ENCODE measurements around the gene ARRDC2.
A peak's percentile ranks its signal among the peaks of the same experiment; 100 is the strongest.
"Not testable (repeated sequence)": the region's sequence is repeated elsewhere in the genome, so short reads cannot be mapped to it uniquely, and the experiment has no call there.

Gene ARRDC2

DNA sequence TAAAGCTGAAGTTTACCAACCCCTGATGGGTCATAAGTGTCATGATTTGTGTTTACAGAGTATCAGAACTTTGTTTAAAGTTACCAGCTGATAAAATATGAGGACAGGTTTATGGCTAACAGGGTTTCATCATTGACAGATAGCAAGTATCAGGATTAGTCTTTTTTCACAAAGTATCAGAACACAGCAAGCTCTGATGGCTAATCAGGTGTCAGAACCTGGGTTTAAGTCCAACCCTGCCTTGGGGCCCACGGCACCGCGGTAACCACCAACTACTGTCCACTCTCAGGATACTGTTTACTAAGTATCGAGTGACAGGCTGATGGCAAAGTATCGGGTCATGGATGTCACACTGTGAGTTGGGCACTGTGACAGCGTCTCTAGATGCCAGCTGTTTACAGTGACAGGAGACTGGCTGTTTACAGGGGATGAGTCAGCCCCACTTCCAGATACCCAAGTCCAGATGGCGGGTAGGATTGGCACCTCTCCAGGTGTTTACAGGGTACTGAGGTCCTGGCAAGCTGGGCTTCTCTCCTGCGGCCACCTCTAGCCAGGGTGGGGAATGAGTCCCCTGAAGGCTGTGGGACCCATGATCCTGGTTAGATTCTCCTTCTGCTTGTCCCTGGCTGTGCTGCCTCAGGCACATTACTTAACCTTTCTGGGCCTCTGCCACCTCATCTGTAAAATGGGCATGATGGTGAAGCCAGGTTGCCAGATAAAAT, 21.8 kb downstream of the ARRDC2 start:
- Histone ChIP-seq H3K36me3 (ENCODE audit: control insufficient read depth, insufficient read depth, low read length) (no peaks in the 10 kb centered on the region), H3K4me3 (ENCODE audit: low read depth, low read length) (peak overlapping the region; percentile 39), H3K9ac (no peak overlapping the region), H3K79me2 (no peaks in the 10 kb centered on the region), H3K9me3 (ENCODE audit: control insufficient read depth, low read length) (no peaks in the 10 kb centered on the region), H3K4me1 (peaks cover 22% of the 10 kb centered on the region), H2AFZ (peak overlapping the region; percentile 65), H3K4me2 (ENCODE audit: low read length) (peak overlapping the region; percentile 53), H3K27me3 (ENCODE audit: control insufficient read depth, insufficient read depth, low read length) (no peaks in the 10 kb centered on the region), H3K27ac (peak overlapping the region; percentile 87)
- TF ChIP-seq, protein P1, sequence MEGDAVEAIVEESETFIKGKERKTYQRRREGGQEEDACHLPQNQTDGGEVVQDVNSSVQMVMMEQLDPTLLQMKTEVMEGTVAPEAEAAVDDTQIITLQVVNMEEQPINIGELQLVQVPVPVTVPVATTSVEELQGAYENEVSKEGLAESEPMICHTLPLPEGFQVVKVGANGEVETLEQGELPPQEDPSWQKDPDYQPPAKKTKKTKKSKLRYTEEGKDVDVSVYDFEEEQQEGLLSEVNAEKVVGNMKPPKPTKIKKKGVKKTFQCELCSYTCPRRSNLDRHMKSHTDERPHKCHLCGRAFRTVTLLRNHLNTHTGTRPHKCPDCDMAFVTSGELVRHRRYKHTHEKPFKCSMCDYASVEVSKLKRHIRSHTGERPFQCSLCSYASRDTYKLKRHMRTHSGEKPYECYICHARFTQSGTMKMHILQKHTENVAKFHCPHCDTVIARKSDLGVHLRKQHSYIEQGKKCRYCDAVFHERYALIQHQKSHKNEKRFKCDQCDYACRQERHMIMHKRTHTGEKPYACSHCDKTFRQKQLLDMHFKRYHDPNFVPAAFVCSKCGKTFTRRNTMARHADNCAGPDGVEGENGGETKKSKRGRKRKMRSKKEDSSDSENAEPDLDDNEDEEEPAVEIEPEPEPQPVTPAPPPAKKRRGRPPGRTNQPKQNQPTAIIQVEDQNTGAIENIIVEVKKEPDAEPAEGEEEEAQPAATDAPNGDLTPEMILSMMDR (IDR thresholded peaks at IDR 0.05), result no peak

DNA sequence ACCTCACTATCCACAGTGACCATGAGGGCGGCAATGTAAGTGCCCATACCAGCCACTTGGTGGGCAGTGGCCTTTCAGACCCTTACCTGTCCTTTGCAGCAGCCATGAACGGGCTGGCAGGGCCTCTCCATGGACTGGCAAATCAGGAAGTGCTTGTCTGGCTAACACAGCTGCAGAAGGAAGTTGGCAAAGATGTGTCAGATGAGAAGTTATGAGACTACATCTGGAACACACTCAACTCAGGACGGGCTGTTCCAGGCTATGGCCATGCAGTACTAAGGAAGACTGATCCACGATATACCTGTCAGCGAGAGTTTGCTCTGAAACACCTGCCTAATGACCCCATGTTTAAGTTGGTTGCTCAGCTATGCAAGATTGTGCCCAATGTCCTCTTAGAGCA, 23.4 kb downstream of the ARRDC2 start:
- H3K27me3 ChIP-seq (ENCODE audit: control insufficient read depth, insufficient read depth, low read length); H3K79me2 ChIP-seq; H3K36me3 ChIP-seq (ENCODE audit: control insufficient read depth, insufficient read depth, low read length); H3K4me3 ChIP-seq (ENCODE audit: low read depth, low read length); H3K9me3 ChIP-seq (ENCODE audit: control insufficient read depth, low read length); H3K9ac ChIP-seq; H3K4me2 ChIP-seq (ENCODE audit: low read length): not testable (repeated sequence)
- H3K27ac ChIP-seq, result peak overlapping the region; percentile 87
- peaks cover 22% of the 10 kb centered on the region for H3K4me1 ChIP-seq
- peak overlapping the region; percentile 59 for H2AFZ ChIP-seq

DNA sequence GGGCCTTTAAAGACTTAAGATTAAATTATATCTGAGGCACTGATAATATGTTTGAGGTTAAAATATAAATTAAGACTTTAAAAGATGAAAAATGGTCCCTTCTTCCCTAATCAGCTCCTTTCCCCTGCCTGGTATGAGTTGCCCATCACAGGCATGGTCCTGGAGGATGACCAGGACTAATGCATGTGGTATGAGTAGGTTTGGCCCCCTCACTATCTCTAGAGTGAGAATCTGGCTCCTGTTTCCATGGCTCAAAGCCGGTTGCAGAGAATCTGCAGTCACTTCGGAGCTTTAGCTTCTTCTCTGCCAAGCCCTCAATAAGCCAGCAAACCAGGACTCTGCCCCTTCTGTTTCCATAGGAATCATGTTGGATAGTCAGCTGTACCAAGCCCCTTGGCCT, 24.1 kb downstream of the ARRDC2 start:
- not testable (repeated sequence) for H3K9me3 ChIP-seq (ENCODE audit: control insufficient read depth, low read length); H3K27me3 ChIP-seq (ENCODE audit: control insufficient read depth, insufficient read depth, low read length); H3K9ac ChIP-seq; H3K79me2 ChIP-seq; H3K4me3 ChIP-seq (ENCODE audit: low read depth, low read length); H3K4me2 ChIP-seq (ENCODE audit: low read length); H3K36me3 ChIP-seq (ENCODE audit: control insufficient read depth, insufficient read depth, low read length)
- H2AFZ ChIP-seq, result peak overlapping the region; percentile 51
- H3K4me1 ChIP-seq, result peaks cover 22% of the 10 kb centered on the region
- H3K27ac ChIP-seq, result peak overlapping the region; percentile 25

DNA sequence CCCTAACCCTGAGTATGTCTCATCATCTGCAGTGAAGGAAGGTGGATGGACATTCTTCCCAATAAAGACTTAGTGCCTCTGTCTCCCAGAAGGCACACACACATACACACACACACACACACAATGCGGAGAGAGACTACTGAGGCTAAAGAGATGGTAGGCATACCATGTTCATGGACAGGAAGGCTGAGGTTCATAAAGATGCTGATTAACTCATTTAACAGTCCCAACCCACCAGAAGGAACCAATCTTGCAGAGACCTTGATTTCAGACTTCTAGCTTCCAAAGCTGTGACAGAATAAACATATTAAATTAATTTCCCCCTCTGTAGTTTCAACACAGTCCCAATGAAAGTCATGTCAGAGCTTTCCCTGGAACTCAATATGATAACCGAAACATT, 33.1 kb downstream of the ARRDC2 start:
- Histone ChIP-seq H3K36me3 (ENCODE audit: control insufficient read depth, insufficient read depth, low read length) (no peaks in the 10 kb centered on the region), H3K4me3 (ENCODE audit: low read depth, low read length) (no peak overlapping the region), H3K27ac (no peak overlapping the region), H3K9ac (no peak overlapping the region), H3K79me2 (no peaks in the 10 kb centered on the region), H3K4me1 (peaks cover 8% of the 10 kb centered on the region), H3K27me3 (ENCODE audit: control insufficient read depth, insufficient read depth, low read length) (no peaks in the 10 kb centered on the region), H3K4me2 (ENCODE audit: low read length) (no peak overlapping the region), H2AFZ (no peak overlapping the region), H3K9me3 (ENCODE audit: control insufficient read depth, low read length) (no peaks in the 10 kb centered on the region)
- TF ChIP-seq, protein P1 (IDR thresholded peaks at IDR 0.05), result no peak

DNA sequence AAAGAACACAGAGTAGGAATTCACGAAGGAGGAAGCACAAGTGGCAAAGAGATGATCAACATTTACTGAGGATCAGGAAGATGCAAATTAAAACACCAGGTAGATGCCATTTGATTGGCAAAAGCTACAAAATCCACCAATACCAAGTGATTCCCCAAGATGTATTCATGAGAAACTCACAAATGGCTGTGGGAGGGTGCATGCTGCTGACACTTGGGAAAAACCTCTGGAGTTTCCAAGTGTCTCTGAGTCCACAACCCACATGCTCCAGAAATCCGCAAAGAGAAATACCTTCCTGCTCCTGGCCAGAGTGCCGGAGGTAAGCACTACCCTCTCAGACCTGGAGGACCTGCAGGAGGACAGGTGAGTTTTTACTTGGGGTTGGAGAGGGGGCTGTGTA, 35.7 kb downstream of the ARRDC2 start:
- Histone ChIP-seq H3K4me3 (ENCODE audit: low read depth, low read length) (no peak overlapping the region), H3K27me3 (ENCODE audit: control insufficient read depth, insufficient read depth, low read length) (no peaks in the 10 kb centered on the region), H2AFZ (no peak overlapping the region), H3K9ac (no peak overlapping the region), H3K79me2 (no peaks in the 10 kb centered on the region), H3K27ac (no peak overlapping the region), H3K4me1 (peaks cover 8% of the 10 kb centered on the region), H3K9me3 (ENCODE audit: control insufficient read depth, low read length) (no peaks in the 10 kb centered on the region), H3K4me2 (ENCODE audit: low read length) (no peak overlapping the region), H3K36me3 (ENCODE audit: control insufficient read depth, insufficient read depth, low read length) (no peaks in the 10 kb centered on the region)
- TF ChIP-seq, protein P1 (IDR thresholded peaks at IDR 0.05), result no peak
